B cell (primary cell): ENCODE results near the gene GART. TPM values are rescaled to one million over a fixed set of nuclear protein-coding genes. Genes with fewer than 3 reads are reported as not detected.

Source experiments
- ATAC-seq: fragments of 200-7000 bp; cut with Tn5 transposase; one replicate; pipeline ENCODE4 v1.10.0; 2021; ENCODE audit warnings: low read depth, mild to moderate bottlenecking, moderate number of reproducible peaks, moderate library complexity
- CTCF ChIA-PET: fragments of 350-600 bp; sonication (Branson Sonifier 250); formaldehyde crosslinking; loops from one replicate; lab custom pipeline; 2021; ENCODE audit warnings: antibody characterized with exemption, inconsistent platforms; lab: Charles Lee
- POLR2A ChIA-PET: fragments of 350-600 bp; sonication (Branson Sonifier 250); formaldehyde crosslinking; loops from one replicate; lab custom pipeline; 2021; ENCODE audit warnings: antibody characterized with exemption; lab: Charles Lee
- DNase-seq: peaks from one replicate; pipeline ENCODE4 v3.0.0; 2013
- H2AFZ ChIP-seq: 2 replicates; pipeline ENCODE4 v1.6.1; 2012; ENCODE audit warnings: mild to moderate bottlenecking, low read depth, low read length; ENCODE audit not compliant: insufficient read depth, poor library complexity, severe bottlenecking
- H3K27ac ChIP-seq, 2 donors: 1 replicate in 1 of 2; 2 replicates in 1 of 2; pipeline ENCODE4 v1.5.1; 2012 to 2013; ENCODE audit warnings: low read length in 2 of 2, mild to moderate bottlenecking in 2 of 2, moderate library complexity in 1 of 2
- H3K27me3 ChIP-seq, 4 experiments: fragments of 200-600 bp in 1 of 4; sonication (generic) in 1 of 4; replicated peaks in 1 of 4; 1 replicate in 2 of 4; 2 replicates in 2 of 4; pipeline versions ENCODE4 v1.6.1 to v1.7.0; 2013 to 2016; ENCODE audit warnings: low read length in 3 of 4, mild to moderate bottlenecking in 2 of 4, mixed read lengths in 1 of 4, moderate library complexity in 1 of 4; ENCODE audit not compliant: insufficient read depth in 4 of 4, control insufficient read depth in 3 of 4; ENCODE audit errors: control extremely low read depth in 1 of 4
- H3K36me3 ChIP-seq, 2 experiments: replicated peaks in 1 of 2; 1 replicate in 1 of 2; 2 replicates in 1 of 2; pipeline versions ENCODE4 v1.6.1 to v1.7.1; 2013; ENCODE audit warnings: low read length in 1 of 2; ENCODE audit not compliant: insufficient read depth in 2 of 2, control insufficient read depth in 1 of 2; ENCODE audit errors: control extremely low read depth in 1 of 2, extremely low read depth in 1 of 2
- H3K4me1 ChIP-seq, 2 donors: fragments of 200-600 bp in 1 of 2; sonication (generic) in 1 of 2; 1 replicate in 1 of 2; 2 replicates in 1 of 2; pipeline versions ENCODE4 v1.5.1 to v1.6.1; 2013 to 2017; ENCODE audit warnings: low read length in 2 of 2; ENCODE audit not compliant: control insufficient read depth in 2 of 2, insufficient read depth in 2 of 2
- H3K4me2 ChIP-seq: replicated peaks from 2 replicates; pipeline ENCODE3; 2012; ENCODE audit warnings: mild to moderate bottlenecking, low read depth, low read length; ENCODE audit not compliant: poor library complexity, severe bottlenecking
- H3K4me3 ChIP-seq, 5 experiments: fragments of 200-600 bp in 1 of 5; sonication (generic) in 1 of 5; 1 replicate in 3 of 5; 2 replicates in 2 of 5; pipeline versions ENCODE4 v1.5.1 to v1.7.0; 2011 to 2016; ENCODE audit warnings: low read length in 4 of 5, mild to moderate bottlenecking in 4 of 5, low read depth in 2 of 5, control low read depth in 1 of 5, moderate library complexity in 1 of 5; ENCODE audit not compliant: insufficient read depth in 1 of 5; ENCODE audit errors: control extremely low read depth in 1 of 5, extremely low read depth in 1 of 5
- H3K79me2 ChIP-seq: fragments of 200-600 bp; sonication (generic); one replicate; pipeline ENCODE4 v1.6.0; 2016; ENCODE audit warnings: low read length; ENCODE audit not compliant: control insufficient read depth, insufficient read depth
- H3K9ac ChIP-seq: fragments of 200-600 bp; sonication (generic); 2 replicates; pipeline ENCODE4 v1.6.1; 2017; ENCODE audit warnings: mild to moderate bottlenecking, low read length, moderate library complexity
- H3K9me3 ChIP-seq, 3 donors: one replicate each; pipeline versions ENCODE4 v1.6.1 to v1.7.1; 2013; ENCODE audit warnings: low read length in 2 of 3; ENCODE audit not compliant: control insufficient read depth in 2 of 3, insufficient read depth in 1 of 3; ENCODE audit errors: control extremely low read depth in 1 of 3
- H4K20me1 ChIP-seq: 2 replicates; pipeline ENCODE4 v1.6.0; 2012; ENCODE audit warnings: mild to moderate bottlenecking, low read length; ENCODE audit not compliant: insufficient read depth, control insufficient read depth, poor library complexity, severe bottlenecking
- H3K27ac Mint-ChIP-seq: one replicate; pipeline ENCODE4 v1.8.0; 2021; ENCODE audit warnings: mixed read lengths
- H3K27me3 Mint-ChIP-seq: one replicate; pipeline ENCODE4 v1.8.0; 2021; ENCODE audit warnings: mixed read lengths
- H3K4me1 Mint-ChIP-seq: one replicate; pipeline ENCODE4 v1.8.0; 2021; ENCODE audit warnings: mixed read lengths
- H3K4me3 Mint-ChIP-seq: one replicate; pipeline ENCODE4 v1.8.0; 2021; ENCODE audit warnings: mixed read lengths
- H3K9me3 Mint-ChIP-seq: one replicate; pipeline ENCODE4 v1.8.0; 2022; ENCODE audit warnings: mixed read lengths; ENCODE audit not compliant: insufficient read depth
- CTCF ChIP-seq: fragments of 200-600 bp; IDR thresholded peaks from one replicate; pipeline ENCODE4 v1.8.0; 2022; ENCODE audit warnings: antibody characterized with exemption, mild to moderate bottlenecking
- EZH2 ChIP-seq: IDR thresholded peaks from 2 replicates; pipeline ENCODE4 v1.6.1; 2012; ENCODE audit warnings: borderline replicate concordance, low read depth, mild to moderate bottlenecking, moderate library complexity, low read length; ENCODE audit not compliant: insufficient read depth, poor library complexity, severe bottlenecking
- WGBS: methylation state at CpG from one replicate; pipeline ENCODE4 v1.1.5; 2013; ENCODE audit warnings: missing lambda C conversion rate; ENCODE audit not compliant: insufficient coverage; 5-methylcytosine and 5-hydroxymethylcytosine counted together
- intact Hi-C: fragments of 100-400 bp; cut with micrococcal nuclease; formaldehyde crosslinking; loops from one replicate; pipeline ENCODE4 v1.10.0; 2022
- polyA plus RNA-seq: library from polyadenylated mRNA; depleted of rRNA; stranded (reverse); fragments of >200 nt; gene quantifications from 2 replicates; pipeline ENCODE4 v1.2.3, GENCODE V29; 2012
- total RNA-seq, 2 donors: library from RNA; stranded (reverse); fragments of 120-200 nt in 1 of 2; gene quantifications; 1 replicate in 1 of 2; 2 replicates in 1 of 2; pipeline versions ENCODE4 v1.2.3 to v1.2.4, GENCODE V29; 2013 to 2022

The GART gene
- total and polyA plus RNA-seq, 2 donors (not counting 1 experiment from before 2014, with no cell fraction given): 8.7 to 58.3 TPM

DNA sequence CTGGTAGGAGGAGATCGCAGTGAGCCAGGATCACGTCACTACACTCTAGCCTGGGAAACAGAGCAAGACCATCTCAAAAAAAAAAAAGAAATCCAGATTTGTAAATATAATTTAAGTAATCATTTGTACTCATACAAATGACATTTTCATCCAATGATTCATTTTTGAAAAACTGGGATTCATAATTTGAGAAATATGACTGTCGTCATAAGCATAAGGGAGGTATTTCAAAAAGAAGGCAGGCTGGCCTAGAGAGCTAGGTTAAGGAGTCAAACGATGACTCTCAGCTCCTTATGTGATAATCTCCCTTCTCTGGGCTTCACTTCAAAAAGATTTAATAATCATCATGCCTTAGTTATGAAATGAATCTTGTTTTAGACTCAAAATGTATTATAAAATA lies 2.3 kb downstream of the GART start:
- no peak overlapping the region for H3K4me3 Mint-ChIP-seq
- no peaks in the 10 kb centered on the region for H3K27me3 Mint-ChIP-seq
- CTCF ChIA-PET: no interaction called here

DNA sequence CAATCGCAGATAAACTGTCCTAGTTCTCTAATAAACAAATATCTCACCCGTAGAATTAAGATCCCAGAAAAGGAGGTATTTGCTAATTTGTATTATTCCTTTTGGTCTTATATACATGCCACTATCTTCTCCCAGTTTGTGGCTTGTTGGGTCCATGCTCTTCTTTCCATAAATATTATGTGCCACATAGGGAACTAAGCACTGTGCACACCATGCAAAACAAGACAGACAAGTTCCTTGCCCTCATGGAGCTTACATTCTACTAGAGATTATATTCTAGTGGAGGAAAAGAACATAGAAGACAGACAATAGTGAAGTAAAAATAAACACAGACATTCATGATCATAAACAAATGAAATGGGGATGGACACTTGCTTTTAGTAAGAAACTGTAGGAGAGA lies 4.7 kb downstream of the GART start:
- H3K27me3 Mint-ChIP-seq: no peaks in the 10 kb centered on the region
- Histone ChIP-seq H2AFZ (no peak overlapping the region), H3K27ac (no peak overlapping the region), H3K4me2 (no peak overlapping the region), H3K36me3 (peaks cover 12 to 60% of the 10 kb centered on the region in 2 experiments), H3K79me2 (peaks cover 64% of the 10 kb centered on the region), H3K9me3 (no peaks in the 10 kb centered on the region), H3K27me3 (no peaks in the 10 kb centered on the region), H4K20me1 (no peaks in the 10 kb centered on the region), H3K9ac (no peak overlapping the region), H3K4me1 (peaks cover 7 to 10% of the 10 kb centered on the region in 2 donors), H3K4me3 (no peak overlapping the region)
- ChIA-PET CTCF (interaction anchor here (1.7 kb wide), 1 partner anchor 68 kb away, joined by 4 read pairs; no protein-coding TSS in a partner anchor), POLR2A (no interaction called here)
- no peaks in the 10 kb centered on the region for H3K9me3 Mint-ChIP-seq
- TF ChIP-seq CTCF (no peak), EZH2 (no peak)
- intact Hi-C loops: no loop called here
- H3K4me1 Mint-ChIP-seq: peaks cover 16% of the 10 kb centered on the region
- no peak overlapping the region for H3K27ac Mint-ChIP-seq
- DNase-seq: no peak
- no CpG with 5 or more reads among the region's 2 CpGs for WGBS
- H3K4me3 Mint-ChIP-seq: no peak overlapping the region
- no peak for ATAC-seq

More for the DNA sequence above, 2.3 kb downstream of the GART start:
- Mint-ChIP-seq H3K4me1 (peaks cover 27% of the 10 kb centered on the region), H3K27ac (no peak overlapping the region), H3K9me3 (no peaks in the 10 kb centered on the region)
- Histone ChIP-seq H3K27me3 (no peaks in the 10 kb centered on the region), H3K27ac (no peak overlapping the region), H4K20me1 (peaks cover 13% of the 10 kb centered on the region), H3K9ac (no peak overlapping the region), H3K36me3 (peaks cover 5 to 39% of the 10 kb centered on the region in 2 experiments), H3K4me3 (no peak overlapping the region), H3K4me1 (peaks cover 13 to 15% of the 10 kb centered on the region in 2 donors), H3K4me2 (no peak overlapping the region), H2AFZ (no peak overlapping the region), H3K79me2 (peaks cover 81% of the 10 kb centered on the region), H3K9me3 (no peaks in the 10 kb centered on the region)
- no peak for ATAC-seq
- no peak for TF ChIP-seq EZH2
- no peak for TF ChIP-seq CTCF
- intact Hi-C loops: loop anchor here (5.0 kb wide), 4 partner anchors 212 to 1078 kb away; partner anchors contain the start of genes CFAP298 and RCAN1
- DNase-seq: no peak
- POLR2A ChIA-PET: no interaction called here
- no CpG with 5 or more reads among the region's 4 CpGs for WGBS
